ENCODE results near the gene MAPKAPK2.

DNA sequence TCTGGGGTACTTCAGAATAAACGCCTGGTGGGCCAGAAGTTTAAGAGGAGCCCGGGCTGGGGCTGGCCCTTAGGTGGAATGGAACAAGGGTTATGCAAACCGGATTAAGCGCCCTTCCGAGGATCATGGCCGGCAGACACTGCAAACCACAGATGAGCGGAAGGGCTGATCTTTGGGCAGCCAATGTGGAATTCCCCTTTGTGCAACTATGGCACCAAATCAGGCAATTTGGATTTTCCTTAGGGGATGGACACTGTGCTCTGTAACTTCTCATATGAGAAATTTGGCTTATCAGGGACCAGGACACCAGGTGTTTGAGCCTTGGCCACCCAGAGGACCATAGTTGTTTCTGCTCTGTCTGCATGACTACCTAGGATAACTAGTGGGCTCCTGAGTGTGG, 93.3 kb downstream of the MAPKAPK2 start:
- TF ChIP-seq, protein P1, sequence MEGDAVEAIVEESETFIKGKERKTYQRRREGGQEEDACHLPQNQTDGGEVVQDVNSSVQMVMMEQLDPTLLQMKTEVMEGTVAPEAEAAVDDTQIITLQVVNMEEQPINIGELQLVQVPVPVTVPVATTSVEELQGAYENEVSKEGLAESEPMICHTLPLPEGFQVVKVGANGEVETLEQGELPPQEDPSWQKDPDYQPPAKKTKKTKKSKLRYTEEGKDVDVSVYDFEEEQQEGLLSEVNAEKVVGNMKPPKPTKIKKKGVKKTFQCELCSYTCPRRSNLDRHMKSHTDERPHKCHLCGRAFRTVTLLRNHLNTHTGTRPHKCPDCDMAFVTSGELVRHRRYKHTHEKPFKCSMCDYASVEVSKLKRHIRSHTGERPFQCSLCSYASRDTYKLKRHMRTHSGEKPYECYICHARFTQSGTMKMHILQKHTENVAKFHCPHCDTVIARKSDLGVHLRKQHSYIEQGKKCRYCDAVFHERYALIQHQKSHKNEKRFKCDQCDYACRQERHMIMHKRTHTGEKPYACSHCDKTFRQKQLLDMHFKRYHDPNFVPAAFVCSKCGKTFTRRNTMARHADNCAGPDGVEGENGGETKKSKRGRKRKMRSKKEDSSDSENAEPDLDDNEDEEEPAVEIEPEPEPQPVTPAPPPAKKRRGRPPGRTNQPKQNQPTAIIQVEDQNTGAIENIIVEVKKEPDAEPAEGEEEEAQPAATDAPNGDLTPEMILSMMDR (IDR thresholded peaks at IDR 0.05 in 2 of 3, conservative IDR thresholded peaks at IDR 0.05 in 1 of 3; ENCODE audit: borderline replicate concordance in 1 of 3, insufficient read depth in 1 of 3, low read depth in 2 of 3, low read length in 2 of 3): no peak
- TF ChIP-seq REST (IDR thresholded peaks at IDR 0.05; ENCODE audit: low read depth) (no peak), EZH2 (IDR thresholded peaks at IDR 0.05) (no peak)
